B cell (primary cell): ENCODE results near the gene CCDC70. TPM values are rescaled to one million over a fixed set of nuclear protein-coding genes. Genes with fewer than 3 reads are reported as not detected.

Experiments used
- ATAC-seq: fragments of 200-7000 bp; cut with Tn5 transposase; one replicate; pipeline ENCODE4 v1.10.0; 2021; ENCODE audit warnings: low read depth, mild to moderate bottlenecking, moderate number of reproducible peaks, moderate library complexity
- CTCF ChIA-PET: fragments of 350-600 bp; sonication (Branson Sonifier 250); formaldehyde crosslinking; loops from one replicate; lab custom pipeline; 2021; ENCODE audit warnings: antibody characterized with exemption, inconsistent platforms; lab: Charles Lee
- POLR2A ChIA-PET: fragments of 350-600 bp; sonication (Branson Sonifier 250); formaldehyde crosslinking; loops from one replicate; lab custom pipeline; 2021; ENCODE audit warnings: antibody characterized with exemption; lab: Charles Lee
- DNase-seq: peaks from one replicate; pipeline ENCODE4 v3.0.0; 2013
- H2AFZ ChIP-seq: 2 replicates; pipeline ENCODE4 v1.6.1; 2012; ENCODE audit warnings: mild to moderate bottlenecking, low read depth, low read length; ENCODE audit not compliant: insufficient read depth, poor library complexity, severe bottlenecking
- H3K27ac ChIP-seq, 2 donors: 1 replicate in 1 of 2; 2 replicates in 1 of 2; pipeline ENCODE4 v1.5.1; 2012 to 2013; ENCODE audit warnings: low read length in 2 of 2, mild to moderate bottlenecking in 2 of 2, moderate library complexity in 1 of 2
- H3K27me3 ChIP-seq, 4 experiments: fragments of 200-600 bp in 1 of 4; sonication (generic) in 1 of 4; replicated peaks in 1 of 4; 1 replicate in 2 of 4; 2 replicates in 2 of 4; pipeline versions ENCODE4 v1.6.1 to v1.7.0; 2013 to 2016; ENCODE audit warnings: low read length in 3 of 4, mild to moderate bottlenecking in 2 of 4, mixed read lengths in 1 of 4, moderate library complexity in 1 of 4; ENCODE audit not compliant: insufficient read depth in 4 of 4, control insufficient read depth in 3 of 4; ENCODE audit errors: control extremely low read depth in 1 of 4
- H3K36me3 ChIP-seq, 2 experiments: replicated peaks in 1 of 2; 1 replicate in 1 of 2; 2 replicates in 1 of 2; pipeline versions ENCODE4 v1.6.1 to v1.7.1; 2013; ENCODE audit warnings: low read length in 1 of 2; ENCODE audit not compliant: insufficient read depth in 2 of 2, control insufficient read depth in 1 of 2; ENCODE audit errors: control extremely low read depth in 1 of 2, extremely low read depth in 1 of 2
- H3K4me1 ChIP-seq, 2 donors: fragments of 200-600 bp in 1 of 2; sonication (generic) in 1 of 2; 1 replicate in 1 of 2; 2 replicates in 1 of 2; pipeline versions ENCODE4 v1.5.1 to v1.6.1; 2013 to 2017; ENCODE audit warnings: low read length in 2 of 2; ENCODE audit not compliant: control insufficient read depth in 2 of 2, insufficient read depth in 2 of 2
- H3K4me2 ChIP-seq: replicated peaks from 2 replicates; pipeline ENCODE3; 2012; ENCODE audit warnings: mild to moderate bottlenecking, low read depth, low read length; ENCODE audit not compliant: poor library complexity, severe bottlenecking
- H3K4me3 ChIP-seq, 5 experiments: fragments of 200-600 bp in 1 of 5; sonication (generic) in 1 of 5; 1 replicate in 3 of 5; 2 replicates in 2 of 5; pipeline versions ENCODE4 v1.5.1 to v1.7.0; 2011 to 2016; ENCODE audit warnings: low read length in 4 of 5, mild to moderate bottlenecking in 4 of 5, low read depth in 2 of 5, control low read depth in 1 of 5, moderate library complexity in 1 of 5; ENCODE audit not compliant: insufficient read depth in 1 of 5; ENCODE audit errors: control extremely low read depth in 1 of 5, extremely low read depth in 1 of 5
- H3K79me2 ChIP-seq: fragments of 200-600 bp; sonication (generic); one replicate; pipeline ENCODE4 v1.6.0; 2016; ENCODE audit warnings: low read length; ENCODE audit not compliant: control insufficient read depth, insufficient read depth
- H3K9ac ChIP-seq: fragments of 200-600 bp; sonication (generic); 2 replicates; pipeline ENCODE4 v1.6.1; 2017; ENCODE audit warnings: mild to moderate bottlenecking, low read length, moderate library complexity
- H3K9me3 ChIP-seq, 3 donors: one replicate each; pipeline versions ENCODE4 v1.6.1 to v1.7.1; 2013; ENCODE audit warnings: low read length in 2 of 3; ENCODE audit not compliant: control insufficient read depth in 2 of 3, insufficient read depth in 1 of 3; ENCODE audit errors: control extremely low read depth in 1 of 3
- H4K20me1 ChIP-seq: 2 replicates; pipeline ENCODE4 v1.6.0; 2012; ENCODE audit warnings: mild to moderate bottlenecking, low read length; ENCODE audit not compliant: insufficient read depth, control insufficient read depth, poor library complexity, severe bottlenecking
- H3K27ac Mint-ChIP-seq: one replicate; pipeline ENCODE4 v1.8.0; 2021; ENCODE audit warnings: mixed read lengths
- H3K27me3 Mint-ChIP-seq: one replicate; pipeline ENCODE4 v1.8.0; 2021; ENCODE audit warnings: mixed read lengths
- H3K4me1 Mint-ChIP-seq: one replicate; pipeline ENCODE4 v1.8.0; 2021; ENCODE audit warnings: mixed read lengths
- H3K4me3 Mint-ChIP-seq: one replicate; pipeline ENCODE4 v1.8.0; 2021; ENCODE audit warnings: mixed read lengths
- H3K9me3 Mint-ChIP-seq: one replicate; pipeline ENCODE4 v1.8.0; 2022; ENCODE audit warnings: mixed read lengths; ENCODE audit not compliant: insufficient read depth
- EZH2 ChIP-seq: IDR thresholded peaks from 2 replicates; pipeline ENCODE4 v1.6.1; 2012; ENCODE audit warnings: borderline replicate concordance, low read depth, mild to moderate bottlenecking, moderate library complexity, low read length; ENCODE audit not compliant: insufficient read depth, poor library complexity, severe bottlenecking
- WGBS: methylation state at CpG from one replicate; pipeline ENCODE4 v1.1.5; 2013; ENCODE audit warnings: missing lambda C conversion rate; ENCODE audit not compliant: insufficient coverage; 5-methylcytosine and 5-hydroxymethylcytosine counted together
- intact Hi-C: fragments of 100-400 bp; cut with micrococcal nuclease; formaldehyde crosslinking; loops from one replicate; pipeline ENCODE4 v1.10.0; 2022
- polyA plus RNA-seq: library from polyadenylated mRNA; depleted of rRNA; stranded (reverse); fragments of >200 nt; gene quantifications from 2 replicates; pipeline ENCODE4 v1.2.3, GENCODE V29; 2012
- total RNA-seq, 2 donors: library from RNA; stranded (reverse); fragments of 120-200 nt in 1 of 2; gene quantifications; 1 replicate in 1 of 2; 2 replicates in 1 of 2; pipeline versions ENCODE4 v1.2.3 to v1.2.4, GENCODE V29; 2013 to 2022
- TF ChIP-seq, protein P1 (sequence below): fragments of 200-600 bp; IDR thresholded peaks from one replicate; pipeline ENCODE4 v1.8.0; 2022; ENCODE audit warnings: antibody characterized with exemption, mild to moderate bottlenecking

The CCDC70 gene
- total and polyA plus RNA-seq, 2 donors (not counting 1 experiment from before 2014, with no cell fraction given) = not detected

DNA sequence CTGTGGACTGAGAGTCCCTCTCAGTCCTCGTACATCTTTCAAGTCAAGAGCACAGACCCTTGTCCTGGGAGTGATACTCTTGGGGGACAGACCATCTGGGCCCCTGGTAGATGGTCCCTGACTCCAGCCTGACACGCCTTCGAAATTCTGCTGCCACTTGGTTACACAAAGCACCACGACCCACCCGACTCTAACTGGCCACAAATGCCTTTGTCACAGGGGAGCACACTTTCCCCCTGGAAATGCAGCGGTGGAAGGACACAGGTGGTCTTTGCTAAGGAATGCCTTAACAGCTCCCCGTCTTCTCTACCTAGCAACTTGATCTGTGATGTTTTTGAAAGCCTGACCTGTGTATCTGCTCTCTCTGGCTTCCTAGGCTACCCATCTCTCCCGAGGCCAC lies 44.1 kb upstream of the CCDC70 start:
- Histone ChIP-seq H3K79me2 (no peaks in the 10 kb centered on the region), H3K9ac (no peak overlapping the region), H4K20me1 (no peaks in the 10 kb centered on the region), H3K4me3 (no peak overlapping the region), H3K36me3 (no peaks in the 10 kb centered on the region), H2AFZ (no peak overlapping the region), H3K9me3 (no peaks in the 10 kb centered on the region), H3K27ac (no peak overlapping the region), H3K4me1 (peaks cover 30 to 31% of the 10 kb centered on the region in 2 donors), H3K27me3 (no peaks in the 10 kb centered on the region), H3K4me2 (no peak overlapping the region)
- H3K4me3 Mint-ChIP-seq = no peak overlapping the region
- no peaks in the 10 kb centered on the region for H3K9me3 Mint-ChIP-seq
- CTCF ChIA-PET = interaction anchor here (1.0 to 2.8 kb wide), 4 partner anchors 14 to 311 kb away, joined by 3 to 21 read pairs (median 3); partner anchors contain the start of gene NEK5
- POLR2A ChIA-PET = no interaction called here
- intact Hi-C loops = loop anchor here (5.0 kb wide), 1 partner anchor 635 kb away; the partner anchor contains the start of gene VPS36
- no peak overlapping the region for H3K27ac Mint-ChIP-seq
- DNase-seq (no peak), ATAC-seq (no peak)
- TF ChIP-seq, protein P1, sequence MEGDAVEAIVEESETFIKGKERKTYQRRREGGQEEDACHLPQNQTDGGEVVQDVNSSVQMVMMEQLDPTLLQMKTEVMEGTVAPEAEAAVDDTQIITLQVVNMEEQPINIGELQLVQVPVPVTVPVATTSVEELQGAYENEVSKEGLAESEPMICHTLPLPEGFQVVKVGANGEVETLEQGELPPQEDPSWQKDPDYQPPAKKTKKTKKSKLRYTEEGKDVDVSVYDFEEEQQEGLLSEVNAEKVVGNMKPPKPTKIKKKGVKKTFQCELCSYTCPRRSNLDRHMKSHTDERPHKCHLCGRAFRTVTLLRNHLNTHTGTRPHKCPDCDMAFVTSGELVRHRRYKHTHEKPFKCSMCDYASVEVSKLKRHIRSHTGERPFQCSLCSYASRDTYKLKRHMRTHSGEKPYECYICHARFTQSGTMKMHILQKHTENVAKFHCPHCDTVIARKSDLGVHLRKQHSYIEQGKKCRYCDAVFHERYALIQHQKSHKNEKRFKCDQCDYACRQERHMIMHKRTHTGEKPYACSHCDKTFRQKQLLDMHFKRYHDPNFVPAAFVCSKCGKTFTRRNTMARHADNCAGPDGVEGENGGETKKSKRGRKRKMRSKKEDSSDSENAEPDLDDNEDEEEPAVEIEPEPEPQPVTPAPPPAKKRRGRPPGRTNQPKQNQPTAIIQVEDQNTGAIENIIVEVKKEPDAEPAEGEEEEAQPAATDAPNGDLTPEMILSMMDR = no peak
- no peak for TF ChIP-seq EZH2
- H3K27me3 Mint-ChIP-seq = no peaks in the 10 kb centered on the region
- 90% methylated on average over 8 of the region's 8 CpGs for WGBS
- H3K4me1 Mint-ChIP-seq = peaks cover 43% of the 10 kb centered on the region

DNA sequence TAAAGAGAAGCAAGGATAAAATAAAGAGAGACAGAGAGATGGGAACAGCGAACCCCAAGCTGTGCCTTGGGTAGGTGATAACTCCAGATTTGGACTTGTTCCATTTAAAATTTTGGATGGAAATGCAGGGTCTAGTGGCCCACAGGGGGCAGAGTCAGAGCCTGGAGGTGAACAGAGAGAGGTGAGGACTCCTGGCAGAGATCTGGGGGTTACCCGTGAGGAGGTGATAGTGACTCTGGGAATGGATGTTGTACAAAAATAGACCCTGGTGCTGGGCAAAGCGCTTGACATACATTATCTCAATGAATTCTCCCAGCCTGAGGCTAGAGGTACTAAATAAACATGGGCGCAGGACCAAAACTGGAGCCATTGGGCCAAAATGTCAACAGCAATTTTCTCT lies 43.5 kb upstream of the CCDC70 start:
- ChIA-PET CTCF (interaction anchor here (1.0 to 2.8 kb wide), 4 partner anchors 14 to 310 kb away, joined by 3 to 21 read pairs (median 3); partner anchors contain the start of gene NEK5), POLR2A (no interaction called here)
- Histone ChIP-seq H2AFZ (no peak overlapping the region), H3K4me2 (no peak overlapping the region), H3K9ac (no peak overlapping the region), H3K4me1 (peaks cover 35 to 37% of the 10 kb centered on the region in 2 donors), H3K79me2 (no peaks in the 10 kb centered on the region), H3K4me3 (no peak overlapping the region), H3K27me3 (no peaks in the 10 kb centered on the region), H3K36me3 (no peaks in the 10 kb centered on the region), H4K20me1 (no peaks in the 10 kb centered on the region), H3K27ac (no peak overlapping the region), H3K9me3 (no peaks in the 10 kb centered on the region)
- no peak overlapping the region for H3K27ac Mint-ChIP-seq
- no peaks in the 10 kb centered on the region for H3K27me3 Mint-ChIP-seq
- ATAC-seq = no peak
- 100% methylated on average over 1 of the region's 4 CpGs for WGBS
- peaks cover 46% of the 10 kb centered on the region for H3K4me1 Mint-ChIP-seq
- intact Hi-C loops = loop anchor here (5.0 kb wide), 1 partner anchor 634 kb away; the partner anchor contains the start of gene VPS36
- H3K4me3 Mint-ChIP-seq = no peak overlapping the region
- DNase-seq = no peak
- no peak for TF ChIP-seq EZH2
- TF ChIP-seq, protein P1 = no peak
- no peaks in the 10 kb centered on the region for H3K9me3 Mint-ChIP-seq
